Neutrophil (primary cell): Measurements from ENCODE around the gene PLCD3.

Experiments used
- H3K27ac ChIP-seq: fragments of 200-600 bp; sonication (generic); 2 replicates; pipeline ENCODE4 v1.5.1; 2016; ENCODE audit warnings: mild to moderate bottlenecking, moderate library complexity
- H3K27me3 ChIP-seq: fragments of 200-600 bp; sonication (generic); 2 replicates; pipeline ENCODE4 v1.6.0; 2016; ENCODE audit warnings: mild to moderate bottlenecking
- H3K36me3 ChIP-seq: fragments of 200-600 bp; sonication (generic); 2 replicates; pipeline ENCODE4 v1.5.1; 2017
- H3K4me1 ChIP-seq, 2 experiments: fragments of 200-600 bp in 1 of 2; sonication (generic) in 1 of 2; 1 replicate in 1 of 2; 2 replicates in 1 of 2; pipeline versions ENCODE4 v1.5.1 to v1.6.1; 2013 to 2016; ENCODE audit warnings: low read depth in 1 of 2, low read length in 1 of 2, mild to moderate bottlenecking in 1 of 2, moderate library complexity in 1 of 2; ENCODE audit not compliant: control insufficient read depth in 1 of 2, insufficient read depth in 1 of 2
- H3K4me3 ChIP-seq, 2 experiments: fragments of 200-600 bp in 1 of 2; sonication (generic) in 1 of 2; 1 replicate in 1 of 2; 2 replicates in 1 of 2; pipeline ENCODE4 v1.5.1; 2013 to 2016; ENCODE audit warnings: low read depth in 1 of 2, low read length in 1 of 2, mild to moderate bottlenecking in 1 of 2, moderate library complexity in 1 of 2
- H3K9me3 ChIP-seq: fragments of 200-600 bp; sonication (generic); 2 replicates; pipeline ENCODE4 v1.5.1; 2016
- CTCF ChIP-seq: fragments of 200-600 bp; sonication (generic); IDR thresholded peaks from 2 replicates; pipeline ENCODE4 v1.5.1; 2016; ENCODE audit warnings: antibody characterized with exemption

PLCD3 gene

GRCh38 chr17:45101546-45101882, 30.8 kb downstream of the PLCD3 start:
- no peaks in the 10 kb centered on the region for H3K9me3 ChIP-seq
- H3K36me3 ChIP-seq, result peaks cover 97% of the 10 kb centered on the region
- no peaks in the 10 kb centered on the region for H3K4me1 ChIP-seq
- no peaks in the 10 kb centered on the region for H3K27me3 ChIP-seq
- H3K4me3 ChIP-seq, result no peak overlapping the region
- H3K27ac ChIP-seq, result no peak overlapping the region
- TF ChIP-seq CTCF, result no peak

- TF ChIP-seq CTCF, result peak; percentile 75
- peaks cover 97% of the 10 kb centered on the region for H3K36me3 ChIP-seq
Measured at GRCh38 chr17:45098869-45099616, 33.3 kb downstream of the PLCD3 start.

GRCh38 chr17:45098081-45098868, 34.0 kb downstream of the PLCD3 start:
- no peak for TF ChIP-seq CTCF
- Histone ChIP-seq H3K4me3 (no peak overlapping the region), H3K27me3 (no peaks in the 10 kb centered on the region), H3K4me1 (no peaks in the 10 kb centered on the region), H3K9me3 (no peaks in the 10 kb centered on the region), H3K36me3 (peaks cover 97% of the 10 kb centered on the region), H3K27ac (no peak overlapping the region)

More at GRCh38 chr17:45098869-45099616, 33.3 kb downstream of the PLCD3 start:
- H3K27me3 ChIP-seq, result no peaks in the 10 kb centered on the region
- H3K4me3 ChIP-seq, result no peak overlapping the region
- H3K9me3 ChIP-seq, result no peaks in the 10 kb centered on the region
- H3K27ac ChIP-seq, result no peak overlapping the region
- no peaks in the 10 kb centered on the region for H3K4me1 ChIP-seq

- Histone ChIP-seq H3K4me1 (no peaks in the 10 kb centered on the region), H3K9me3 (no peaks in the 10 kb centered on the region), H3K27ac (no peak overlapping the region), H3K4me3 (no peak overlapping the region), H3K36me3 (peaks cover 95% of the 10 kb centered on the region), H3K27me3 (no peaks in the 10 kb centered on the region)
- no peak for TF ChIP-seq CTCF
Measured at GRCh38 chr17:45096926-45097325, 35.4 kb downstream of the PLCD3 start.

DNA sequence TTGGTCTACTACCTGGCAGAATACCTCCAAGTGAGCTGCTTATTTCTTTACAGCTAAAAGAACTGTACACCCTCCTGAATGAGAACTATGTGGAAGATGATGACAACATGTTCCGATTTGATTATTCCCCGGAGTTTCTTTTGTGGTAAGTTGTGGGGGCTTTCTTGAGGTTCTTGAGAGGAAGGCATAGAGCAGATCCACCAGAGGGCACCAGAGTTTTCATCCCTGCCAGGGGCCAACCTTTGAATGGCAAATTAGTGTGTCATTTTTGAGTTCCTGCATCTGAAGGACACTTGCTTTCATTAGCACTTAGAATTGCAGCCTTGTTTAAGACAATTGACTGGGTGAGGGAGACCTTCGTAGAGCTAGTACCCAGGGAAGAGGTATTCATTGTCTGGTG, 36.2 kb downstream of the PLCD3 start:
- TF ChIP-seq CTCF, result no peak
- Histone ChIP-seq H3K27me3 (no peaks in the 10 kb centered on the region), H3K36me3 (peaks cover 95% of the 10 kb centered on the region), H3K27ac (no peak overlapping the region), H3K4me1 (no peaks in the 10 kb centered on the region), H3K4me3 (no peak overlapping the region), H3K9me3 (no peaks in the 10 kb centered on the region)
